Measurements from ENCODE around the gene SDF2L1.
"Not testable (repeated sequence)": the region's sequence is repeated elsewhere in the genome, so short reads cannot be mapped to it uniquely, and the experiment has no call there.

SDF2L1 gene

GRCh38 chr22:21640810-21641209 is 1.3 kb upstream of the SDF2L1 start:
- no peak for TF ChIP-seq CTCF (IDR thresholded peaks at IDR 0.05; ENCODE audit: insufficient read depth, low read length, poor library complexity, severe bottlenecking)

GRCh38 chr22:21641417-21641788 is 699 bp upstream of the SDF2L1 start:
- Histone ChIP-seq H3K36me3 (ENCODE audit: control insufficient read depth, insufficient read depth, low read length) (peaks cover 13% of the 10 kb centered on the region), H3K27me3 (replicated peaks; ENCODE audit: control insufficient read depth, insufficient read depth, low read length) (no peaks in the 10 kb centered on the region), H3K4me3 (replicated peaks; ENCODE audit: low read depth, low read length) (peak overlapping the region; percentile 84)
- TF ChIP-seq CTCF (IDR thresholded peaks at IDR 0.05; ENCODE audit: insufficient read depth, low read length, poor library complexity, severe bottlenecking), result peak; percentile 30
- DNase-seq (ENCODE audit: extremely low read depth, insufficient read length), result no peak

More at GRCh38 chr22:21640810-21641209, 1.3 kb upstream of the SDF2L1 start:
- no peak overlapping the region; the same call in 1 of the 2 replicates for H3K4me3 ChIP-seq (replicated peaks; ENCODE audit: low read depth, low read length)
- H3K36me3 ChIP-seq (ENCODE audit: control insufficient read depth, insufficient read depth, low read length), result peaks cover 10% of the 10 kb centered on the region
- H3K27me3 ChIP-seq (replicated peaks; ENCODE audit: control insufficient read depth, insufficient read depth, low read length), result no peaks in the 10 kb centered on the region
- no peak for DNase-seq (ENCODE audit: extremely low read depth, insufficient read length)

- Histone ChIP-seq H3K27me3 (replicated peaks; ENCODE audit: control insufficient read depth, insufficient read depth, low read length) (no peaks in the 10 kb centered on the region), H3K4me3 (replicated peaks; ENCODE audit: low read depth, low read length) (peak overlapping the region; percentile 98), H3K36me3 (ENCODE audit: control insufficient read depth, insufficient read depth, low read length) (peaks cover 18% of the 10 kb centered on the region)
- peak; percentile 80 for TF ChIP-seq CTCF (IDR thresholded peaks at IDR 0.05; ENCODE audit: insufficient read depth, low read length, poor library complexity, severe bottlenecking)
- DNase-seq (ENCODE audit: extremely low read depth, insufficient read length), result peak; percentile 73
Measured at GRCh38 chr22:21642584-21643448, 714 bp downstream of the SDF2L1 start.

- DNase-seq (ENCODE audit: extremely low read depth, insufficient read length), result no peak
- Histone ChIP-seq H3K36me3 (ENCODE audit: control insufficient read depth, insufficient read depth, low read length) (peaks cover 18% of the 10 kb centered on the region), H3K27me3 (replicated peaks; ENCODE audit: control insufficient read depth, insufficient read depth, low read length) (no peaks in the 10 kb centered on the region), H3K4me3 (replicated peaks; ENCODE audit: low read depth, low read length) (peak overlapping the region; percentile 98)
- peak; percentile 33 for TF ChIP-seq CTCF (IDR thresholded peaks at IDR 0.05; ENCODE audit: insufficient read depth, low read length, poor library complexity, severe bottlenecking)
Measured at GRCh38 chr22:21643533-21644357, 1.6 kb downstream of the SDF2L1 start.

- not testable (repeated sequence) for DNase-seq (ENCODE audit: extremely low read depth, insufficient read length); H3K27me3 ChIP-seq (replicated peaks; ENCODE audit: control insufficient read depth, insufficient read depth, low read length); H3K4me3 ChIP-seq (replicated peaks; ENCODE audit: low read depth, low read length)
- peaks cover 19% of the 10 kb centered on the region for H3K36me3 ChIP-seq (ENCODE audit: control insufficient read depth, insufficient read depth, low read length)
Measured at GRCh38 chr22:21645513-21645912, 3.4 kb downstream of the SDF2L1 start.

All from GM06990 (cell line).